ENCODE measurements around the gene DACT3.

DACT3 gene

GRCh38 chr19:46614114-46614722, 46.8 kb downstream of the DACT3 start:
- in situ Hi-C loops (cut with MboI; ENCODE audit: low sequenced_read_pairs): no loop called here

GRCh38 chr19:46613525-46613924, 47.5 kb downstream of the DACT3 start:
- in situ Hi-C loops (cut with MboI; ENCODE audit: low sequenced_read_pairs): no loop called here

DNA sequence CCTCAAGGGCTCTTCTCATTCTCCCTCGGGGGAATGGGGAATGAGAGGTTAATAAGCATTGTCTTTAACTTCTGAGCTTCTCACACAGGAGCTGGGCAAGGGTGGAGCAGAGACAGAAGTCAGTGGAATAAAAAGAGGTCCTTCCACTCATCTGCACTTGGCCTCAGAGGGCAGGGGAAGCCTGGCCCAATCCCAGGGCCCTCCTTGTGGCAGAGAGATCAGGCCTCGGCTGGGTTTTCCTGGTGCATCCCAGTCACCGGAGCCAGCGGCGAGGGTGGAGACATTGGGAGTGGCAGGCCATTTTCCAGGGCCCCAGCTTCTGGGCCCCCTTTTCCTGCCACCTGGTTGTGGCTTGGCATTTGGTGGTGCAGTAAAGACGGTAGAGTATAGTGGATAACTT, 49.2 kb downstream of the DACT3 start:
- in situ Hi-C loops (cut with MboI; ENCODE audit: low sequenced_read_pairs): no loop called here

DNA sequence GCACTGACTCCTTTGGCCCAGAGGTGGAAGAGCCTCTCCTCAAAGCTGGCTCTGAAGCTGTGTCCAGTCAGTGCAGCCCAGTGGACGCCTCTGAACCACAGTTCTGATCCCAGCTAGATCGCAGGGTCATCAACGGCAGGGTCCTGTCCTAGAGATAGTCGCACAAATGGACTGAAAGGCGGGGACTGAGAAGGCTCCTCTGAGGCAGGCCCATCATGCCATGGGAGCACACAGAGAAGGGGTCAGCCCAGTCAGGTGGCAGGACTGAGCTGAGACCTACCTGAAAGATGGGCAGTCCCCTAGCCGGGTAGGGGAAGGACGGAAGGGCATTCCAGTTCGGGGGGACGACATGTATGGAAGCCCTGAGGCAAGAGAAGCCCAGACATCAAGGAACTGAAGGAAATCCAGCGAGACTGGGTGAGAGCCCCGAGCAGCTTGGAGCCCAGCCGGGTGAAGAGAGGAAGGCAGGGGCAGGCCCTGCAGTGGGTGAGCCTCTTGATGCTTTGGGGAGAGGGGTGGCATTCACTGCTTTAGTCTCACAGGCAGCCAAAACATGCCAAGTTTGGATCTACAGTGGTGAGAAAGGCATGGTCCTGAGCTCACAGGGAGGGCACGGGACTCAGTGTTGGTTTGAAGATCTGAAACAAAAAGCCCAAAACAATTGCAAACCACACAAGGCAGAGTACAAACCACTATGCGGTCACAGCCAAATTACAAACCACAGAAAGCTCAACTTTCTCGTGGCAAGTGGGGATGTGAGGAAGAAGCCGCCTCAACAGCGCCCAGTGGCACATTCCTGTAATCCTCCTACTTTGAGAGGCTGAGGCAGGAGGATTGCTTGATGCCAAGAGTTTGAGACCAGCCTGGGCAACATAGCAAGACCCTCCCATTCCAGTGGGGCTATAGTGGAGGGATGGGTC, 49.9 kb downstream of the DACT3 start:
- in situ Hi-C loops (cut with MboI; ENCODE audit: low sequenced_read_pairs): no loop called here

GRCh38 chr19:46610413-46610775, 50.6 kb downstream of the DACT3 start:
- in situ Hi-C loops (cut with MboI; ENCODE audit: low sequenced_read_pairs): no loop called here

GRCh38 chr19:46609511-46610412, 51.2 kb downstream of the DACT3 start:
- in situ Hi-C loops (cut with MboI; ENCODE audit: low sequenced_read_pairs): no loop called here

GRCh38 chr19:46608581-46609345, 52.2 kb downstream of the DACT3 start:
- in situ Hi-C loops (cut with MboI; ENCODE audit: low sequenced_read_pairs): no loop called here

DNA sequence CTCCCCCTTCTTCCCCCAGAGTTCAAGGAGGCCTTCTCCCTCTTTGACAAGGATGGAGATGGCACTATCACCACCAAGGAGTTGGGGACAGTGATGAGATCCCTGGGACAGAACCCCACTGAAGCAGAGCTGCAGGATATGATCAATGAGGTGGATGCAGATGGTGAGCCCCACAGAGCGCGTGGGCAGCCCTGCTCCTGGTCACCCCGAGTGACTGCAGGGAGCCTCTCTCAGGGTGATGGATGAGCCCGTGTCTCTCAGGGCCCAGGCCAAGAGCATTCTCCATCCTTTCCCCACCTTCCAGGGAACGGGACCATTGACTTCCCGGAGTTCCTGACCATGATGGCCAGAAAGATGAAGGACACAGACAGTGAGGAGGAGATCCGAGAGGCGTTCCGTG, 52.8 kb downstream of the DACT3 start:
- in situ Hi-C loops (cut with MboI; ENCODE audit: low sequenced_read_pairs): no loop called here

DNA sequence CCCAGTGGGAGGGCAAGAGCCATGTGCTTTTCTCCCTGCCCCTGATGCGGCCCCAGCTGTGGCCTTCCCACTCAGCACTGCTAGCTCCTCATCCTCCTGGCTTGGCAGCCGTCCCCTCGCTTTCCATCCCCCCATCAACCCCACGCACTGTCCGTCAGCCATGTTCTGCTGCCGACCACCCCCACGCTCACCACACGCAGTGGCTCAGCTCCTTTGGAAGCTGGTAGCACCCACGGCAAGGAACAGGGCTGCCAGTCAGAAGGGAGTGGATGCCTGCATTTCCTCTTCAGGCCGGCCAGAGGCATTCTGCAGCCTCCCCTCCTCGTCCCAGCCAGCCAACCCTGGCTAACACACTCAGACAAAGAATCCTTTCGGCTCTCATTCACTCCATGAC, 53.5 kb downstream of the DACT3 start:
- in situ Hi-C loops (cut with MboI; ENCODE audit: low sequenced_read_pairs): no loop called here

DNA sequence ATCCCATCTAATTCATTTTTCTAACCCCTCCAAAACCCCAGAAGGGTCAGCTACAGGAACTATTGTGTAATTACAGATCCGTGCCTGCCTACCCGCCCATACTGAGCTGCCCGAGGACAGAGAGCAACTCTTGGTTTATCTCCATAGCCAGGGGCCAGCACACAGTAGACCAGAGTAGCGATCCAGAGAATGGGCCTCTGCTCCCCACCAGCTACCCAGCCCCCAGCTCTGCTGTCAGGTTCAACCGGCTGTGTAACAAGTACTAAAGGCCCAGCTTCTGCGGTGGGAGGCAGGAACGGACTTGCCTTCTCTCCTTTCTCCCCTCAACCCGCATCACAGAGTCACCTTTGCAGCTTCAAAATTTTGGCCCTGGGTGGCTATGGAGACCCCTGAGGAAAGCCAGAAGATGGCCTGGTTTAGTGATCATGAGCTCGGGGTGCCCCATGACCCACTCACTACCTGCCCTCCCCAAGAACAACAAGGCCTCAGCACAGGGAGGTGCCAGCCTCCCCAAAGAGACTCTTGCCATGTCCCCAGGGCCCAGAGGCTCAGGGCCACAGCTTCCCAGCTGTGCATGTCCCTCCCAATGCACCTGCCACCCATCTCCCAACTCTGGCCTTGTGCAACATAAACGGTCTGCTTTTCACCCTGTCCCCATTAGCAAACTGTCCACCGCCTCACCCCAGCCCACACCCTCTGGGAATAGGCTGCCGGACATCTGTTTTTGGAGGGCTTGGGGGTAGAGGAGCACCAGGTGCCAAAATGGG, 54.1 kb downstream of the DACT3 start:
- in situ Hi-C loops (cut with MboI; ENCODE audit: low sequenced_read_pairs): no loop called here

GRCh38 chr19:46606019-46606418, 55.0 kb downstream of the DACT3 start:
- in situ Hi-C loops (cut with MboI; ENCODE audit: low sequenced_read_pairs): no loop called here

GRCh38 chr19:46605356-46605821, 55.6 kb downstream of the DACT3 start:
- in situ Hi-C loops (cut with MboI; ENCODE audit: low sequenced_read_pairs): no loop called here

DNA sequence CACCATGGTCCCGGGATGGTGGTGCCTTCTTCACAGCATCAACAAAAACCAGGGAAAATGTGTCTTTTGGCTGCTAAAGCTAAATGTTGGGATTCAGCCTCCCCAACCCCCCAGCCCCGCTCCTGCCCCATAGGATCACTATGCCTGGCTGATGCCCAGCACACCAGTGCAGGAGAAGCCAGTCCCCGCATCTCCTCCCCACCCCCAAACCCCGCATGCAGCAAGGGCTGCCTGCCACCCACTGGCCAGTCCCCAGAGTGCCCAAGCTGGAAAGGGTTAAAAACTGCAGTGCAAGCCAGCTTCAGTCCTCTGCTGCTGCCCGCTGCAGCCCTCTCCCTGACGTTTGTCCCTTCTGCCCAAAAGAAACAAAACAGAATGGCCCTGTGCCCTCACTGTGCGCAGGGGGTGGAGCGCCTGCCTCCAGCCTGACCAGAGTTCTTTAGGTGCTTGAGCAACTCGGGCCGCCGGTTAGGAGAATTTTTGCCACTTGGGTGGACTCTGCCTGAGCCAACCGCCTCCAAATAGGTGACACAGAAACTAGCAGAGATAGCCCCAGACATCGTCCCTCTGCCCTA, 56.1 kb downstream of the DACT3 start:
- in situ Hi-C loops (cut with MboI; ENCODE audit: low sequenced_read_pairs): no loop called here

GRCh38 chr19:46603752-46604231, 57.2 kb downstream of the DACT3 start:
- in situ Hi-C loops (cut with MboI; ENCODE audit: low sequenced_read_pairs): no loop called here

DNA sequence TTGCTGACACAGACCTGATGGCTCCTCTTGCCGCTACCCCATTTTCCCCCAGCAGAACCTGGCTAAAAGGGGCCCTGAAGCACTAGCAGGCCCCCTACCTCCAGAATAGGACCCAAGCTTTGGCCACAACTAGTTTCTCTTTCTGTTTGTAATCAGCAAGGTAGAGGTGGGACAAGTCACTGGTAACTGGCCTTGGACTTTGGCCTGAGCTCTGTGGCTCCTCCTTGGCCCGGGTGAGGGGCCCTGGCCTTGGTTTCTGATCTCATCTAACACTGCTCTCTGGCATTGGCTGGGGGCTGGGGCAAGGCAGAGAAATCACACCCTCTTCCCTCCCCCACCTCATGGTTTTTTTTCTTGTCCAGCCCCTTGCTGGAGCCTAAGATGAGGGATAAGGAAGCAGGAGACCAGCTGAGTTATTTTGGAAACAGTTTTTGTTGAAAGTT, 57.8 kb downstream of the DACT3 start:
- in situ Hi-C loops (cut with MboI; ENCODE audit: low sequenced_read_pairs): no loop called here

DNA sequence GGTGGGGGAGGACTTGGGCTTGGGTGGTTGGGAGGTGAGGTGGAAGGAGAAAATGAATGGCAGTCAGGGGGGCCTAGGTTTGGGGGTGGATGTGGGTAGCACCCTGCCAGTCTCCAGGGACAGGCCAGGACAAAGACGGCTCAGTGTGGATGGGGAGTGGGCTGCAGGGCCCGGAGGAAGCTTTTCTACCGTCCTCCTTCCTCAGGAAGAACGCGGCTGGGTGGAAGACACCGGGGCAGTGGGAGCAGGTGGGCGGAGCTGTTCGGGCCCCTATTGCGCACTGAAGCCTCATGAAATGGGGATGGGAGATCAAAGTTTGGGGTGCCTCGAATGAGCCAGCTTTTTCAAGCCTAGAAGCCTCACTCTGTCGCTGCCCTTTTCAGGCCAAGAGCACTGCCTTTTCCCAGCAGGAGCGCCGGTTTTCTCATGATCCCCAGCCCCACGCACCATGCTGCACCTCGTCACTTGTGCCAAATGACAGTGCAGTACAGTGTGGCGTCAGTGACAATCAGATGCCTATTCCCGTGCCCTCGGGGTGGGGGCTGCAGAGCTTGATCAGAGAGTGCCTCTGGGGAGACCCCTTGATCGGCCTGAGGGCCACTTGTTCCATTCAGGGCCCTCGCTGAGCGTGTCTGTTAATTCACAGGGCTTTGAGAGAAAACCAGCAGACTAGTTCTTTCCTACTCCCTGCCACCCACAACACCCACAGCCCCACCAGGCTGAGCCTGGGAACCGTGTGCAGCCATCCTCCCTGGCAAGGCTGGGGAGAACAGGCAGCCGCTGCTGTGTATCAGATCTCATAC, 58.4 kb downstream of the DACT3 start:
- in situ Hi-C loops (cut with MboI; ENCODE audit: low sequenced_read_pairs): no loop called here

DNA sequence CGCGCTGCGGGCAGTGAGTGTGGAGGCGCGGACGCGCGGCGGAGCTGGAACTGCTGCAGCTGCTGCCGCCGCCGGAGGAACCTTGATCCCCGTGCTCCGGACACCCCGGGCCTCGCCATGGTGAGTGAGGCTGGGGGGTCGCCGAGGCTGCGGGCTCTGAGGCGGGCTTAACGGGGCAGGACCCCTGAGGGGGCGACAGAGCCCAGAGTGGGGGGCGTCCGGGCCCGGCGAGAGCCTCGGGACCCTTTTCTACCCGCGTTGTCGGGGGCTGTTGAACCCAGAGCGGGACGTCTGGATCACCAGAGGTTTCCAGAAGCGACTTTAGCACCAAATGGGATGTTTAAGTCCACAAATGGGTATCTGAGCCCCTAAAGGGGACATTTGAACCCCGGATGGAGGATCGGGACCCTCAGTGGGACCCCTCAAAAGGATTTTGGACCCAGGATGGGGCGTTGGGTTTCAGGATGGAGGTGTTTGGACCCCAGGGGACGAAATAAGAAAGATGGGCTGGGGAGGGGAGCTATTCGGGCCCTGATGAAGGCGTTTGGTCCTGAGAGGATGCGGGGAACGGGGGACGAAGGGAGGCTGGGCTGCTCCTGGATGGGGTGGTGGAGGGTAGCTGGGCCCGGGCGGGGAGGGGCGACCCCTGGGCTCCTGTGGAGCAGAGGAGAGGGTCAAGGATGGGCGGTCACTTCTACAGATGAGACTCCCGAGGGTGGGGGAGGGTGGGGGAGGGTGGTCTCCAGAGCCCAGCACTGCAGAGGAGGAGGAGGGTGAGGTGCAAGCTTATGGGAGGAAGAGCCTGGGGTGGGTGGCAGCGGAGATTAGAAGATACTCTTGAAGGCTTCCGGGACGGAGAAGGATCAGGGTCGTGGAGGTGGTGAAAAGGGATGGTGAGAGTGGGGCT, 59.4 kb downstream of the DACT3 start, which contains the start of gene CALM3:
TSS of gene CALM3 (plus strand) at position 13 of the 907 bp plus-strand sequence. CDS start at position 118, 105 bp downstream.
- in situ Hi-C loops (cut with MboI; ENCODE audit: low sequenced_read_pairs): no loop called here
